Measurements from ENCODE around the gene CTNNA2. TPM values are rescaled to one million over a fixed set of nuclear protein-coding genes. Genes with fewer than 3 reads are reported as not detected.
A peak's percentile ranks its signal among the peaks of the same experiment; 100 is the strongest.

CTNNA2 gene
- total and polyA plus RNA-seq, 2 of the 8 experiments (the other 6 are each of a cell fraction or from before 2014, with no cell fraction given): 3.9 to 9.0 TPM

GRCh38 chr2:80462654-80463053 is 949.8 kb downstream of the CTNNA2 start:
- H3K4ac ChIP-seq (replicated peaks; ENCODE audit: insufficient read length, low read depth, low read length): no peak overlapping the region
- no peaks in the 10 kb centered on the region for H3K79me2 ChIP-seq (ENCODE audit: control insufficient read depth in 1 of 2, insufficient read depth in 2 of 2, low read length in 2 of 2)
- no peaks in the 10 kb centered on the region for H3K9me3 ChIP-seq (ENCODE audit: insufficient read depth in 2 of 2, low read depth in 1 of 2, low read length in 1 of 2)
- no peak overlapping the region for H3K18ac ChIP-seq (ENCODE audit: extremely low read depth, low read length)
- no peak overlapping the region for H3K9ac ChIP-seq (replicated peaks in 1 of 4; ENCODE audit: extremely low read depth in 1 of 4, low read depth in 3 of 4, low read length in 3 of 4)
- no peak overlapping the region for H2BK15ac ChIP-seq (ENCODE audit: low read length)
- H3K27ac ChIP-seq (ENCODE audit: low read depth, low read length): no peak overlapping the region
- H4K8ac ChIP-seq (ENCODE audit: extremely low read depth, insufficient read depth, low read length): no peak overlapping the region
- peak overlapping the region; percentile 18 for H2BK120ac ChIP-seq (replicated peaks; ENCODE audit: low read depth, low read length)
- H4K91ac ChIP-seq (replicated peaks; ENCODE audit: insufficient read length, low read length): no peak overlapping the region
- FAIRE-seq: no peak
- H2AFZ ChIP-seq (ENCODE audit: low read length): no peak overlapping the region
- no peak overlapping the region for H3K56ac ChIP-seq (replicated peaks; ENCODE audit: insufficient read length, low read depth, low read length)
- H2BK5ac ChIP-seq (ENCODE audit: low read depth, low read length): no peak overlapping the region
- no peak overlapping the region for H3K14ac ChIP-seq (ENCODE audit: insufficient read length)
- TF ChIP-seq CTBP2 (IDR thresholded peaks at IDR 0.05; ENCODE audit: borderline replicate concordance, insufficient read depth, insufficient read length, low read length) (no peak), HDAC2 (IDR thresholded peaks at IDR 0.05; ENCODE audit: borderline replicate concordance in 1 of 2, low read depth in 2 of 2, low read length in 2 of 2) (no peak), BCL11A (IDR thresholded peaks at IDR 0.05; ENCODE audit: low read depth in 2 of 2, low read length in 2 of 2) (no peak), POLR2A (IDR thresholded peaks at IDR 0.05; ENCODE audit: control extremely low read depth in 1 of 2, low read depth in 2 of 2, low read length in 2 of 2) (no peak), RFX5 (IDR thresholded peaks at IDR 0.05; ENCODE audit: borderline replicate concordance, low read depth, low read length) (no peak), EZH2 (IDR thresholded peaks at IDR 0.05; ENCODE audit: low read depth, low read length, severe bottlenecking) (no peak), SIX5 (IDR thresholded peaks at IDR 0.05; ENCODE audit: low read depth, low read length) (no peak), JUN (IDR thresholded peaks at IDR 0.05; ENCODE audit: low read depth, low read length) (no peak), SIRT6 (IDR thresholded peaks at IDR 0.05; ENCODE audit: low read length) (no peak), CEBPB (IDR thresholded peaks at IDR 0.05; ENCODE audit: low read depth, low read length) (no peak), POU5F1 (IDR thresholded peaks at IDR 0.05; ENCODE audit: low read depth, low read length) (no peak)
- POLR2A ChIA-PET (ENCODE audit: partially characterized antibody): no interaction called here
- no peaks in the 10 kb centered on the region for H4K20me1 ChIP-seq (replicated peaks in 1 of 2; ENCODE audit: control insufficient read depth in 1 of 2, insufficient read depth in 2 of 2, low read length in 2 of 2)
- H3K4me3 ChIP-seq (ENCODE audit: extremely low read depth in 1 of 4, insufficient read depth in 2 of 4, low read depth in 3 of 4, low read length in 4 of 4): no peak overlapping the region
- H2AK5ac ChIP-seq (ENCODE audit: low read depth, low read length): no peak overlapping the region
- no peak overlapping the region for H4K5ac ChIP-seq (ENCODE audit: insufficient read length, low read depth, low read length)
- H2BK20ac ChIP-seq (ENCODE audit: low read length): no peak overlapping the region; the same call in 1 of the 2 replicates
- H3K36me3 ChIP-seq (ENCODE audit: control insufficient read depth in 2 of 4, insufficient read depth in 4 of 4, low read length in 3 of 4): no peaks in the 10 kb centered on the region
- H3K23ac ChIP-seq (ENCODE audit: insufficient read length): no peak overlapping the region
- no peak overlapping the region for H3K4me2 ChIP-seq (ENCODE audit: insufficient read depth in 1 of 2, low read depth in 2 of 2, low read length in 2 of 2)
- H3K27me3 ChIP-seq (replicated peaks in 1 of 4; ENCODE audit: control insufficient read depth in 3 of 4, extremely low read depth in 1 of 4, insufficient read depth in 3 of 4, low read length in 3 of 4): no peaks in the 10 kb centered on the region
- H2BK12ac ChIP-seq (ENCODE audit: low read depth, low read length): no peak overlapping the region
- CTCF ChIA-PET (ENCODE audit: partially characterized antibody): interaction anchor here (0.8 to 1.6 kb wide), 3 partner anchors 10 to 224 kb away, joined by 3 to 5 read pairs (median 3); no protein-coding TSS in a partner anchor
- H3K4me1 ChIP-seq (replicated peaks in 1 of 4; ENCODE audit: control insufficient read depth in 3 of 4, insufficient read depth in 4 of 4, low read length in 3 of 4): peaks cover 0 to 8% (median 6%) of the 10 kb centered on the region in 4 experiments; a peak in 4 of 7 replicates
- 95% methylated on average over 7 of the region's 8 CpGs; no CpG with 5 or more reads in 1 of the 2 experiments for WGBS, 2 experiments (ENCODE audit: extremely low coverage in 1 of 2, insufficient coverage in 1 of 2, insufficient read length in 1 of 2, insufficient replicate concordance in 2 of 2, low coverage in 1 of 2, low lambda C conversion rate in 2 of 2, missing lambda C conversion rate in 1 of 2)
- H3K23me2 ChIP-seq (ENCODE audit: low read depth, low read length): no peaks in the 10 kb centered on the region; the same call in none of the 2 replicates
- no peaks in the 10 kb centered on the region for H3K79me1 ChIP-seq (ENCODE audit: low read depth, low read length)
- DNase-seq (ENCODE audit: low read depth in 1 of 2, low spot score in 2 of 2): no peak

All from H1 (cell line).